Gastroesophageal sphincter (tissue), 2 donors: ENCODE results near the gene KCNIP4.

Experiments used
- POLR2A ChIP-seq, 2 donors: fragments of 450-650 bp; IDR thresholded peaks; one replicate each; pipeline ENCODE4 v1.6.1; 2017; ENCODE audit warnings: antibody characterized with exemption in 2 of 2, mild to moderate bottlenecking in 2 of 2, moderate library complexity in 1 of 2
- POLR2AphosphoS5 ChIP-seq: sonication (generic); formaldehyde crosslinking; IDR thresholded peaks from one replicate; pipeline ENCODE4 v1.6.1; 2017; ENCODE audit warnings: antibody characterized with exemption

DNA sequence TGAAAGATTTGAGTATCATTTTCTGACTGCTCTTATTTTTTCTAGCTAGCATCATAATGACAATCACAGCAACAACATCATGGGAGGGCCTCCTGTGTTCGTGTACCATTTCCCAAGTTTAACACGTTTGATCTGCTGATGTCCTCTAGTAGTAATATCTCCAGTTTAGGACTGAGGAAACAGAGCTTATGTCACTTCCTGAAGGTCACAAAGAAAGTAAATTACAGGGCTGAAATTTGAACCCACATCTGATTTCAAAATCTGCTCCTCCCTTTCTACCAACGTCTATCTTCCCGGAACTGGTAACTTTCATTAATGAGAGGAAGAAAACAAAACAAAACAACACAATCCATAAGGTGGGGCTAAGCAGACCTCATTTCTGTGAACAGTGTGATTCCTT lies 945.6 kb downstream of the KCNIP4 start:
- TF ChIP-seq POLR2AphosphoS5 (no peak), POLR2A (IDR thresholded peaks at IDR 0.05) (no peak)
